LoVo (cell line): Measurements from ENCODE around the gene STAT5B.
"Not testable (repeated sequence)": the region's sequence is repeated elsewhere in the genome, so short reads cannot be mapped to it uniquely, and the experiment has no call there.

ENCODE experiments used
- DNase-seq: peaks from one replicate; pipeline ENCODE4 v3.0.0-alpha.2; 2016; ENCODE audit warnings: low spot score

Gene STAT5B

DNA sequence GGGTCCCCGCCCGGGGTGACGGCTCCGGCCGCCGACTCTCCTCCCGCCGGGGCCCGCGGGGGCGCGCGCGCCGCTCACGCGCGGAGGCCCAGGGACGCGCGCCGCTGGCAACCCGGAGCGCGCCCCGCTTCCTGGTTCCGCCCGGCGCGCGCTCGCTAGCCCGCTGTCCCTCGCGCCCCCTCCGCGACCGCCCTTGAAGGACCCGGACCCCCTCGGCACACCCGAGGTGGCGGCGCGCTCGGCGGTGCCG is at the start of gene STAT5B:
Gene STAT5B, minus strand, starts transcription at position 33 of the 250 bp plus-strand sequence. CDS start 44,264 bp downstream, outside the sequence.
- DNase-seq: peak; percentile 59

DNA sequence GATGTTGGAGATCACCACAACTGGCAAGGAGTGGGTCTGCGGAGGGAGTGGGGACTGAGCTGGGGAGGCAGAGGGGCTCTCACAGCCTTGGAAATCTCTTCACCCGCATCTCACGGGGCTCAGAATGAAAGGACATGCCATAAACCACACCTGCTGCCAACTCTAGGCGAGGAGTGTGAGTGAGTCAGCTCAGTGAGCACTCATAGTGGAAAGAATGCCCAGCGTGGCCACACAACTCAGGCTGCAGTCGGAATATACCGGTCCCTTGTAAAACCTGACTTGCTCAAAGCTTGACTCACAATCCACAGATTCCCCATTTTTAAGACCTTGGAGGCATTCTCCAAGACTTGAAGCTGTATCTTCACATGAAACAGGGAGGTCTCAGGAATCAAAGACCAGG is 48.8 kb upstream of the STAT5B start:
- peak; percentile 58 for DNase-seq

DNA sequence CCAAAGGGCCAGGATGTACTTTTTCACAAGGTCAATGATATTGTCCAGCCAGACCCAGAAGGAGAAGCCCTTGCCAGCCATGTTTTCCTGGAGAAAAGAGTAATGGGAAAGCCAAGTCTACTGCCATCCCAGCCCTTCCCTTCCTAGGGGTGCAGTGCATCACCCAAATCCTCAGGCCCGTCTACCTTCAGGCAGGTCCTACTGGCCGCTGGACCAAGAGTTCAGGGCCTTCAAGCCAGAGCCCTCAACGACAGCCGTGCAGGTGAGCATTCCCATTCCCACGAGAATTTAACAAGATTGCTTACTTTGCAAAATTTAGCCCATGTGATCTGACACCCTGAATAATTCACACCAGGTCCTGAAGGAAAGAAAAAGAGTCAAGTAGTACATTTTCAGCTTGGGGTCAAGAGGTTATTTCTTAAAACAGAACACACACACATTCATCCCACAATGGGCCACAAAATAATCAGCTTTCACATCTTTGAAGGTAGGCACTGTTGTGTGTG is 47.1 kb upstream of the STAT5B start:
- DNase-seq: no peak

DNA sequence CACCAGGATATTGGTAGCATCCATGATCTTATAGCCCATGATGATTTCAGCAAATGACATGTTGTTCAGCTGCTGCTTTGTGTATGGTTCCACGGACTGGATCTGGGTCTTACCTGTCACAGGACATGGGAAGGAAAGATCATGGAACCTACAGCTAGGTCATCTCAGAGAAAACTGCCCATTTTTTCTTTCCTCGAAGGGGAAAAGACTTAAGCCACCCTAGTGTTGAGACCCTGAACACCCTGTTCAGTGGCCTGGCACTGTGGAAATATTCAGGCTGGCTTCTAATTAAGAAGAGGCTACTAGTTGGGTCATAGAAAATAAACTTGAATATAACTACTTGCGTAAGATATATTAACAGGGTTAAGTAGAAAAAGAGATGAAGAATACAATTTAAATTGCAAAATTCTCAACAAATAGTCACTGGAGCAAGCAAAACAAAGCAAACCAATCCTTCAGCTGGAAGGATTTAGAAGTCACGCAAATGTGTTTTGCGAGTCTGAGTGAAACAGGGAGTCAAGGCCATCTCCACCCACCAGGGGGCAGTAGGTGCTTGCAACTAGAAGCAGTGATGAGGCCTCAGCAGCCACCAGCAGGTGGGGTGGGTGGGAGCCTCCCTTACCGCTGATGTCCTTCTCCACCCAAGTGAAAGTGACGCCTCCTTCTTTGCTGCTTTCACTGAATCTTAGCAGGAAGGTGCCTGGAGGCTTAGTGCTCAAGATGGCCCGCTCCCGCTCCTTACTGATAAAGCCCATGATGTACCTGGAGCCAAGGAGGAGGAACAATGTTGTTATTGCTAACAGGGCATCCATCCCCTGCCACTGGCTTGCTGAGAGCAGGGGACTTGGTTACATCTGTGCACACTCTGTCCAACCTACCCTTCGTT is 46.4 kb upstream of the STAT5B start:
- DNase-seq: peak; percentile 88

DNA sequence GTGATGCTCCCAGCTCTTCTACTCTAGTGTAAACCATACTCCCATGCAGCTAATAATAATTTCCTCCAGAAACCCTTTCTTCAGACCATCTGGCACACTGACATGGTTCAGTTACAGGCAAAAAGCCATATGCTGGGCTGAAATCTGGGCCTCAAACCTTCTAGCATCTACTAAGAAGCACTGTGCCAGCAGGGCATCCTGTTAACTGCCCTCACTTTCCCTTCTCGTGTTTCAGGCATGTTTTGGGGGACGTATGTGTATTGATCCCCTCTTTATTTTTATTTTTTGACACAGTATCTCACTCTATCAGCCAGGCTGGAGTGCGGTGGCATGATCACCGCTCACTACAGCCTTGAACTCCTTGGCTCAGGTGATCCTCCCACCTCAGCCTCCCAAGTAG is 45.4 kb upstream of the STAT5B start:
- no peak for DNase-seq

DNA sequence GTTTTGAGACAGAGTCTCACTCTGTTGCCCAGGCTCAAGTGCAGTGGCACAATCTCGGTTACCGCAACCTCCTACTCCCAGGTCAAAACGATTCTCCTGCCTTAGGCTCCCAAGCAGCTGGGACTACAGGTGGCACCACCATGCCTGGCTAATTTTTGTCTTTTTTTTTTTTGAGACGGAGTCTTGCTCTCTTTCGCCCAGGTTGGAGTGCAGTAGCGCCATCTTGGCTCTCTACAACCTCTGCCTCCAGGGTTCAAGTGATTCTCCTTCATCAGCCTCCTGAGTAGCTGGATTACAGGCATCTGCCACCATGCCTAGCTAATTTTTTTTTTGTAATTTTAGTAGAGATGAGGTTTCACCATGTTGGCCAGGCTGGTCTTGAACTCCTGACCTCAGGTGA is 41.8 kb upstream of the STAT5B start:
- DNase-seq: not testable (repeated sequence)

DNA sequence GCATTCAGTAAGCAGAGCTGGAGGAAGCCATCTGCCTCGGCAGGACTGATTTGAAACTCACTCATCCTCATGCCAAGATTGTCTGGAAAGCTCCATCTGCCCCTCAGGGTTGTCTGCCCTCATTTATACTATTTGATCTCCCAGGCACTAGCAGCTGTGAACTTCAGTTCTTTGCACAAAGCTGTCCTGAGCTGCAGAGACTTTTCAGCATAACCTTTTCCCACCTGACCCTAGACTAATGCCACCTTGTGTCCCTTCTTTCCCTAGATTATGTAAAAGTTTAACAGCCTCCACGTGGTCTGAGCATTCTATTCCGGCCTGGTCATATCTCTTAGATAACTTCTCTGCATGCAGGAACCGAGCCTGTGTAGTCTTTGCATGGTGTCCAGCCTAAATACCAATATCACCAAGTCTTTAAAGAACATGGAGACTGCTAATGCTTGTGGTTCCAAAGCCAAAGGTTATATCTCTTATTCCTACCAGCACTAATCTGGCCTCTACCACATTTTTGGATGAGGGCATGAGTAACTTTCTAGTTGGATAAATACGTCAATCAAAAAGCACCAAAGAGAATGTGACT is 41.2 kb upstream of the STAT5B start:
- no peak for DNase-seq

DNA sequence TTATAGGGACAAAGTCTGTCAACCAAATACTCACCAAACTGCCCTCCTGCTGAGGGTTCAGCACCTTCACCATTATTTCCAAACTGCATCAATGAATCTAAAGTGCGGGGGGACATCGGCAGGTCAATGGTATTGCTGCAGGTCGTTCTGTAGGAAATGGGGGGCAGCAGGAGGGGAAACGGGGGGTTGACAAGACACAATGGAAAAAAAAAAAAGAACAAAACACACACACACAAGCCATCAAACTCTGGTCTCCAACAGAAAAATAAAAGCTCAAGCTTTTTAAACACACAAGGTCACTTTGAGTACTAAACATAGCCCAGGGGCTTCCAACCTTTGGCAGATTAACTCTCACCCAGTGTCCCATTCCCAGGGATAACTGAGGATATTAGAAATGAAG is 40.6 kb upstream of the STAT5B start:
- DNase-seq: no peak

DNA sequence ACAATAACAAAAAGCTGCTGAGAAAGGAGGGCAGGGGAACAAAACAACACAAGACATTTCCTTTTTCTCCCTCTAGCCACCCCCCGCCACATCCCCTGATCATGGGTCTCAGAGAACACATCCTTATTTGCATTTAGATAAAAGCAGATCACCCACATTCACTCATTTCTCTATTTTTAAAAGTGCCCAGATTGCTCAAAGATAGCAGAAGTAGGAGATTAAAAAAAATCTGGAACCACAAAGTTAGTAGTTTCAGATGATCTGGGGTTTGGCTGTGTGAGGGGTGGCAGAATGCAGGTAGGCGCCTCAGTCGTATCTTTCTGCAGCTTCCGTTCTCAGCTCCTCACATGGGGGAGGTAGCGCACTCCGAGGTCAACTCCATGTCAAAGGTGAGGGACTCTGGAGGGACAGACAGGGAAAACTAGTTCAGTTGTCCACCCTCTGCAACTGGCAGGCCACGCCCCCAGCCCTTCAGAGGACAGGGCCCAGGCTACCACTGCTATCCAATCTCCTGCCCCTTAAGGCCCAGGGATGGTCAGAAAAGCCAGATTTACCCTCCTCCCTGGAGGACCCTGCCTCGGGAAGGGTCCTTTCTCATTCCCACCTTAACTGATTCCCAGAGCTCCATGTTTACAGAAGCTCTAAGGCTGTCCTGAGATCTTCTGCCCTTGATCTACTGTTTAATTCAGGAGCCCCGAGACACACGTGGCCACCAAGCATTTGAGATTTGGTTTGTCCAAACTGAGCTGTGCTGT is 39.4 kb upstream of the STAT5B start:
- DNase-seq: no peak

DNA sequence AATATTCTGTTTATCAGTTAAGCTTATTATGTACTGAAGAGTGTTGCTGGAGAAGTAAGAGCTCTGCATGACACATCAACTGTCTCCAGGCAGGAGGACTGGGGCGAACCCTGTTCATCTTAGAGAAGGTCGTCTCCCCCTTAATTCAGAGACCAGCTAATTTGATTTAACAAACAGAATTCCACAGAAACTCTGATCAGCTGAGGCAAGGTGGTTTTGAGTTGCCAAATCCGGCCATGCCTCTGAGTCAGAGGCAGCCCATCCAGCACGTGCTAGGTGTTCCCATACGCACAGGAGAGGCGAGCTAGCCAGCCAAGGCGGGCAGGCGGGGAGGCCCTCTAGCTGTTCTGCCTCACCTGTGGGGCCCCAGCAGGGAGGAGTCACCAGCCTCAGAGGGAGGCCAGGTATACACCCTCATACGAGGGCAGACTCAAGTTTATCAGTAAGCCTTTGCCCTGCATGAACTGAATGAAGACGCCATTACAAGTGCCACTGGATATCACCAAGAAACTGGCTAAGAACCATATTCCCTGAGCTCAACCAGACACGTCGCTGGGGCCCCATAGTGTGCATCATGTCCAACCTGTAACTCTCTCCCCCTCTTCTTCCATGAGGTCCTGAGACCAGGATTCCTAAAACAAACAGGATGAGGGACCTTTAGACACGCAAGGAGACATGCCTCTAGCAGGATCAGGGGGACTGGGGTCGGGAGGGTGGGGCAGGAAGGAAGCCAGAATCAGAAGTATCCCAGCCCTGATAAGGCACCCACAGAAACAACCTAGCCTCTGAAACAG is 37.8 kb upstream of the STAT5B start:
- DNase-seq: no peak

DNA sequence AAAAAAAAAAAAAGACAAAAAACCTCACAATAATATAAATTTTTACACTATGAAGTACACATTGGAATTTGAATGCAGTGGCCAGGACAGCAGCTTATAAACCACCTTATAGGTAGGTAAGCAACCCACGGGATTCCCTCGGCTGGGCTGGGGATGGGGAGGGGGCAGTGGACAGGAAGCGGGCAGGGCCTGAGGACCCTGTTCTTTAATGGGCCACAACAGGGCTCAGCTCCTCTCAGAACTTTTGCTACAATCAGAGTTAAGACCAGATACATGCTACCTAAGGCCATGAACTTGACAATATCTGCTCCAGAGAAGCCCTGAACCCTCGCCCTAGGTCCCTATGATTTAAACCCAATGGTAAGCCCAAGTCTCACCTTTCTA is 37.2 kb upstream of the STAT5B start:
- no peak for DNase-seq

DNA sequence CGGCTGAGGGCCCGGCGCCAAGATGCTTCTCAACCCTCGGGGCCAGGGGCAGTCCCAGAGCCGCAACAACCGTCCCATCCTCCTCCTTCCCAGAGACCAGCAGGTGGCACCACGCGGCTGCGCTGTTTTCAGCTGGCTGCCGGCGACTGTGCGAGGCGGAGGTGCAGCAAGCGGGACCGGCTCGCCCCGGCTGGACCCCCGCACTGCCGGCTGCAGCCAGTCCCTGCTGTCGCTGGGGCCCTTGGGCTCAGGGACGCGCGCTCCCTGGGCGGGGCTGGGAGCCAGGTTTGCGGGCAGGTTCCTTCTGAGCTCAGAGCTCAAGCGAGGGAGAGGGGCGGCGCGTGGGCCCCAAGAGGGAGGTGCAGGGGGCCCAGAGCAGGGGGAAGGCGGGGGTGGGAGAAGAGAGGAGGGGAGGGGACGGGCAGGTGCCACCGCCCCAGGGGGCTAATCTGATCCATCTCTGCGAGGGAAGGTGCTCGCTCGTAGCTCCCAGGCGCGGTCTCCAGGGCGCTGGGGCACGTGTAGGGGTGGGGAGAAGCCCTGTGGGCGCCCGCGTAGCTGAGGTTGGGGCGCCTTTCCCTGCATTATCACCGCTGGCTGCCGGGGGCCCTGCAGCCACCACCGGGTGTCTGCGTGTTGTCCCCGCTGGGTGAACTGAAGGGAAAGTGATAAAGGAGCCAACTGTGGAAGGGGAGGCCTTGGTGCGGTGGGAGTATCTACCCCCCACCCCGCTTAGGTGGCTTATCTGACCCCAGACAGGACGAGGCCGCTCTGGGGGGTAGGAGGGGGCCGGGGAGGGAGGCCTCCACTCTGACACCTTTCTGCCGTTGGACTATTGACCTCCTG is 36.3 kb upstream of the STAT5B start:
- no peak for DNase-seq

DNA sequence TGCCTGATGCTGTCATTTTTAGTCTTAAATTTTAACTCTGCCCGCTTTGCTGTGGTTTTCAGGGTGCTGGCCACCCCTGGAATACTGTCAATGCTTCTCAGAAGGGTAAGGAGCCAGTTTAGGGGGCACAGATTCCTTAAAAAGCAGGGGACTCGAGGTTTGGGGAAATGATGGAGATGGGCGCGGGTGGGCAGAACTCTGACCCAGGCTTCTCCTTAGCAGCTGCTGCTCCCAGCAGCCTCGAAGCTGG is 35.8 kb upstream of the STAT5B start:
- DNase-seq: no peak

DNA sequence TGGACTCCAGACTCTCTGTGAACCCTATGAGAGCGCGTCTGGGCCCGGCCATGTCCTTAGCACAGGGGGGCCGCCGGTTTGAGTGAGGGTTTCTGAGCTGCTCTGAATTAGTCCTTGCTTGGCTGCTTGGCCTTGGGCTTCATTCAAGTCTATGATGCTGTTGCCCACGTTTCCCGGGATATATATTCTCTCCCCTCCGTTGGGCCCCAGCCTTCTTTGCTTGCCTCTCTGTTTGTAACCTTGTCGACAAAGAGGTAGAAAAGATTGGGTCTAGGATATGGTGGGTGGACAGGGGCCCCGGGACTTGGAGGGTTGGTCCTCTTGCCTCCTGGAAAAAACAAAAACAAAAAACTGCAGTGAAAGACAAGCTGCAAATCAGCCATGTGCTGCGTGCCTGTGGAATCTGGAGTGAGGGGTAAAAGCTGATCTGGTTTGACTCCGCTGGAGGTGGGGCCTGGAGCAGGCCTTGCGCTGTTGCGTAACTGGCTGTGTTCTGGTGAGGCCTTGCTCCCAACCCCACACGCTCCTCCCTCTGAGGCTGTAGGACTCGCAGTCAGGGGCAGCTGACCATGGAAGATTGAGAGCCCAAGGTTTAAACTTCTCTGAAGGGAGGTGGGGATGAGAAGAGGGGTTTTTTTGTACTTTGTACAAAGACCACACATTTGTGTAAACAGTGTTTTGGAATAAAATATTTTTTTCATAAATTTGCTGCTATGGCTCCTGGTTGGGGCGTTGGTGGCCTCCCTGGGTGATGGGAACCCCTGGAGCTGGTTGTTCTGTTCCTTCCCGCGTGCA is 35.2 kb upstream of the STAT5B start:
- no peak for DNase-seq

DNA sequence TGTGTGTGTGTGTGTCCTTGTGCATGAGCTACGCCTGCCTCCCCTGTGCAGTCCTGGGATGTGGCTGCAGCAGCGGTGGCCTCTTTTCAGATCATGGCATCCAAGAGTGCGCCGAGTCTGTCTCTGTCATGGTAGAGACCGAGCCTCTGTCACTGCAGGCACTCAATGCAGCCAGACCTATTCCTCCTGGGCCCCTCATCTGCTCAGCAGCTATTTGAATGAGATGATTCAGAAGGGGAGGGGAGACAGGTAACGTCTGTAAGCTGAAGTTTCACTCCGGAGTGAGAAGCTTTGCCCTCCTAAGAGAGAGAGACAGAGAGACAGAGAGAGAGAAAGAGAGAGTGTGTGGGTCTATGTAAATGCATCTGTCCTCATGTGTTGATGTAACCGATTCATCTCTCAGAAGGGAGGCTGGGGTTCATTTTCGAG is 34.6 kb upstream of the STAT5B start:
- no peak for DNase-seq

DNA sequence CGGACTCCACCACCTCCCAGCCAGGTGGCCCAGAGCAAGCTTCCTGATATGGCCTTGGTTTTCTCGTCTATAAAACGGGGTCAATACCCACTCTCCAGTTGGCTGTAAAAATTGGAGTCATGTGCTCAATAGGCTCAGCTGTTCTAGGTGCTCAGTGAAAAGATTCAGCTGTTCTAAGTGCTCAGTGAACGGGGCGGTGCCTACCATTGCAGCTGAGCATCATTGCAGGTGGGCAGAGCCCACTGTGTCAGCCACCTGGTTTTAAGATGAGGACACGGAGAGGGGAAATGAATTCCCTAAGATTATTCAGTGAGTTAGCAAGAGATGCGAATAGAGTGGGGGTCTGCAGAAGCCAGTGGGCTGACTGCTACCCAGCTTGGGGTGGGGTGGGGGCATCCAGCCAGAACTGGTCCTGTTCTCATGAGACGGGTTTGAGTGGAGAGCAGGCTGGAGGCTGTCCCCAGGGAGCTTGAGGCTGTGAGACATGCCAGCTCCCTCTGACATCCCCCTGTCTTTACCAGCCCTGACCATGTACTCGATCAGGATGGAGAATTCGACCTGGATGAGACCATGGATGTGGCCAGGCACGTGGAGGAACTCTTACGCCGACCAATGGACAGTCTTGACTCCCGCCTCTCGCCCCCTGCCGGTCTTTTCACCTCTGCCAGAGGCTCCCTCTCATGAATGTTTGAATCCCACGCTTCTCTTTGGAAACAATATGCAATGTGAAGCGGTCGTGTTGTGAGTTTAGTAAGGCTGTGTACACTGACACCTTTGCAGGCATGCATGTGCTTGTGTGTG is 34.0 kb upstream of the STAT5B start:
- DNase-seq: no peak

DNA sequence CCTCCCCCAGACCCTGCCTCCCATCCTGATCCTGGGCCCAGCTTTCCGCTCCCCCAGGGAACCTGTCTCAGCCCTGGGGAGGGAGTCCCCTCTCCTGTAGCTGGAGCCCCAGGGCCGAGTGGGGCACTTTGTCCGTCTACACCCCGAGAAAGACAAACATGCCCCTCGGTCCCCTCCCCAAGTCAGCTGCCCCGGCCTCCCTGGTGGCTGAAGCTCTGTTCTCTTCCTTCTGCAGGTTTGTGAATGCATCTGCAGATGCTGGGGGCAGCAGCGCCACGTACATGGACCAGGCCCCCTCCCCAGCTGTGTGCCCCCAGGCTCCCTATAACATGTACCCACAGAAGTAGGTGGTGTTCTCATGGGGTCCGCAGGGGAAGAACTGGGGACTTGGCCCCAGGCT is 33.0 kb upstream of the STAT5B start:
- no peak for DNase-seq

DNA sequence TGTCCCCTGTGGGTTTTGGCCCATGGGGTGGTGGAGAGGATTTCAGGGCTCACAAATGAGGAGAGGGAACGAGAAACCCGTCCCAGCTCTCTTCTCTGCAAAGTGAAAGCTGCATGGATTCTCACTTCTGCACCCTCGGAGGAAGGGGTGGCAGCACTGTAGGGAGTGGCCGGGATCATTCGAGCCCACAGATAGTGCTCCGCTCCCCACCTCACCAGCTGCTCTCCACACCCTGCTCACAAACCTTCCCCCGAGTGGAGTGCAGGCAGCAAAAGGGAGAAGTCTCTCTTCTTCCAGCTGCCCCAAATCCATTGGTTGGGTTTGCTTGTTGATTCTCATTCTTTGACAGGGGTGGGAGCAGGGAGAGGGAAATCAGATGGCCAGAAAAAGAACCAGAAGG is 32.3 kb upstream of the STAT5B start:
- no peak for DNase-seq

DNA sequence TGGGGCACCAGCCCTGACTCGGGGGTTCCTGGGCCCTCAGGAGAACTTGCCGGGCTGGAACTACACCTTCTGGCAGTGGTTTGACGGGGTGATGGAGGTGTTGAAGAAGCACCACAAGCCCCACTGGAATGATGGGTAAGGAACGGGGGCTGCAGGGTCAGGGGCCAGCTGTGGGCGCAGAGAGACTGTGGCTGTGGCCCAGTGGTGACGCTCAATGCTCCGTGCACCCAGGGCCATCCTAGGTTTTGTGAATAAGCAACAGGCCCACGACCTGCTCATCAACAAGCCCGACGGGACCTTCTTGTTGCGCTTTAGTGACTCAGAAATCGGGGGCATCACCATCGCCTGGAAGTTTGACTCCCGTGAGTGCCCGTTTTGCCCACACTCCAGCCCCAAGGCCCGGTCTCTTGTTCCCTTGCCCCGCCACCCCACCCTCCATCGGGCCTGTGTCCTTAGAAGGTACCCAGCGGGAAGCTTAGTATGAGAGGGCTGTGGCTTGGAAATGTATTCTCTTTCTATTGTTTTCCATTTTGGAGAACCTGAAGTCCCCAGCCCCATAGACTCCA is 31.3 kb upstream of the STAT5B start:
- DNase-seq: no peak

DNA sequence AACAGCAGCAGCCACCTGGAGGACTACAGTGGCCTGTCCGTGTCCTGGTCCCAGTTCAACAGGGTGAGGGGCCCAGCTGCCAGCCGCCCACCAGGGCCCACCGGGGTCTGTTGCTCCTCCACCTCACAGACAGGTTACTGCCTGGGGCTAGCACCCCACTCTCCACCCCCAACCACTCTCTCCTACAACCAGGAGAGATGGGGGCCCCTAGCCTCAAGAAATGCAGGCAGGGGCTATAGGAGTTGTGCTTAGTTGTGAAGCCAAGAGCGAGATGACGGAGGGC is 30.1 kb upstream of the STAT5B start:
- DNase-seq: no peak
